HepG2 (cell line): Measurements from ENCODE around the gene MTX1. TPM values are rescaled to one million over a fixed set of nuclear protein-coding genes. Genes with fewer than 3 reads are reported as not detected.

ENCODE experiments used
- ASH2L ChIP-seq: fragments of 300-600, 200-600 bp; sonication (generic); IDR thresholded peaks from 2 replicates; pipeline ENCODE4 v1.7.0; 2017; ENCODE audit warnings: low read depth, mild to moderate bottlenecking, moderate library complexity, mixed read lengths, low read length; ENCODE audit not compliant: insufficient read length
- CCDC6 ChIP-seq: sonication (generic); formaldehyde crosslinking; IDR thresholded peaks from 2 replicates; pipeline ENCODE4 v1.8.1; 2022; ENCODE audit warnings: mild to moderate bottlenecking, missing genetic modification reagents, moderate library complexity
- CENPT ChIP-seq: sonication (generic); formaldehyde crosslinking; IDR thresholded peaks from 2 replicates; pipeline ENCODE4 v1.8.0; 2022; ENCODE audit warnings: low read depth, mild to moderate bottlenecking, moderate library complexity, missing genetic modification reagents
- GLI4 ChIP-seq: sonication (generic); formaldehyde crosslinking; IDR thresholded peaks from 2 replicates; pipeline ENCODE4 v1.5.1; 2020; ENCODE audit warnings: missing genetic modification reagents, mild to moderate bottlenecking, moderate library complexity, borderline replicate concordance
- GTF3A ChIP-seq: sonication (generic); formaldehyde crosslinking; conservative IDR thresholded peaks from 2 replicates; pipeline ENCODE4 v1.4.0; 2020; ENCODE audit warnings: mild to moderate bottlenecking, missing genetic modification reagents
- MYC ChIP-seq: sonication (generic); formaldehyde crosslinking; IDR thresholded peaks from 2 replicates; pipeline ENCODE4 v1.9.0; 2021; ENCODE audit warnings: missing genetic modification reagents, borderline replicate concordance
- PHF8 ChIP-seq: sonication (generic); formaldehyde crosslinking; IDR thresholded peaks from 2 replicates; pipeline ENCODE4 v1.5.0; 2020; ENCODE audit warnings: missing genetic modification reagents
- SAP130 ChIP-seq: IDR thresholded peaks from 2 replicates; pipeline ENCODE4 v1.6.1; 2016; ENCODE audit warnings: low read depth
- SKI ChIP-seq: fragments of 450-650 bp; IDR thresholded peaks from one replicate; pipeline ENCODE4 v1.6.1; 2018; ENCODE audit warnings: mild to moderate bottlenecking; ENCODE audit not compliant: partially characterized antibody
- XBP1 ChIP-seq: sonication (generic); formaldehyde crosslinking; IDR thresholded peaks from 2 replicates; pipeline ENCODE4 v1.5.0; 2020; ENCODE audit warnings: missing genetic modification reagents
- ZBTB3 ChIP-seq: sonication (generic); formaldehyde crosslinking; IDR thresholded peaks from 2 replicates; pipeline ENCODE4 v1.4.0; 2020; ENCODE audit warnings: low read depth, mild to moderate bottlenecking, moderate library complexity, missing genetic modification reagents, borderline replicate concordance
- ZFP1 ChIP-seq: IDR thresholded peaks from 2 replicates; pipeline ENCODE4 v1.6.1; 2016
- ZNF232 ChIP-seq: sonication (generic); formaldehyde crosslinking; IDR thresholded peaks from 2 replicates; pipeline ENCODE4 v1.4.0; 2020; ENCODE audit warnings: missing genetic modification reagents, borderline replicate concordance
- ZNF318 ChIP-seq: sonication (generic); formaldehyde crosslinking; IDR thresholded peaks from 2 replicates; pipeline ENCODE4 v1.4.0; 2020; ENCODE audit warnings: mild to moderate bottlenecking, missing genetic modification reagents
- ZNF333 ChIP-seq: sonication (generic); formaldehyde crosslinking; IDR thresholded peaks from 2 replicates; pipeline ENCODE4 v1.4.0; 2020; ENCODE audit warnings: mild to moderate bottlenecking, missing genetic modification reagents, borderline replicate concordance
- ZNF33A ChIP-seq: sonication (generic); formaldehyde crosslinking; IDR thresholded peaks from 2 replicates; pipeline ENCODE4 v1.5.1; 2020; ENCODE audit warnings: missing genetic modification reagents, mild to moderate bottlenecking, moderate library complexity, borderline replicate concordance
- ZNF33B ChIP-seq: sonication (generic); formaldehyde crosslinking; IDR thresholded peaks from 2 replicates; pipeline ENCODE4 v1.5.1; 2020; ENCODE audit warnings: mild to moderate bottlenecking, missing genetic modification reagents
- ZNF432 ChIP-seq: sonication (generic); formaldehyde crosslinking; IDR thresholded peaks from 2 replicates; pipeline ENCODE4 v1.5.0; 2020; ENCODE audit warnings: missing genetic modification reagents, mild to moderate bottlenecking, borderline replicate concordance
- ZNF501 ChIP-seq: sonication (generic); formaldehyde crosslinking; IDR thresholded peaks from 2 replicates; pipeline ENCODE4 v1.5.1; 2020; ENCODE audit warnings: mild to moderate bottlenecking, moderate library complexity, missing genetic modification reagents
- ZNF552 ChIP-seq: sonication (generic); formaldehyde crosslinking; IDR thresholded peaks from 2 replicates; pipeline ENCODE4 v1.9.0; 2022; ENCODE audit warnings: missing genetic modification reagents, mild to moderate bottlenecking, borderline replicate concordance
- ZNF619 ChIP-seq: sonication (generic); formaldehyde crosslinking; IDR thresholded peaks from 2 replicates; pipeline ENCODE4 v1.4.0; 2020; ENCODE audit warnings: mild to moderate bottlenecking, missing genetic modification reagents
- ZNF7 ChIP-seq: IDR thresholded peaks from 2 replicates; pipeline ENCODE4 v1.6.1; 2016; ENCODE audit warnings: missing biosample characterization, missing genetic modification reagents
- ZNF747 ChIP-seq: sonication (generic); formaldehyde crosslinking; IDR thresholded peaks from 2 replicates; pipeline ENCODE4 v1.8.1; 2023; ENCODE audit warnings: missing genetic modification reagents, mild to moderate bottlenecking, borderline replicate concordance
- ZNF790 ChIP-seq: sonication (generic); formaldehyde crosslinking; IDR thresholded peaks from 2 replicates; pipeline ENCODE4 v1.8.0; 2022; ENCODE audit warnings: missing genetic modification reagents, mild to moderate bottlenecking, borderline replicate concordance
- polyA plus RNA-seq, 8 experiments: library from polyadenylated mRNA; depleted of rRNA in 3 of 8; stranded (reverse) in 7 of 8; unstranded in 1 of 8; fragments of >200 nt; fragmentation: Illumina TruSeq in 4 of 8; extraction: Trizol in 4 of 8; gene quantifications; 2 replicates each; pipeline versions ENCODE4 v1.2.1 to v1.2.3, GENCODE V29; 2011 to 2016; ENCODE audit warnings: low read depth in 4 of 8, missing spikeins in 1 of 8, mixed read lengths in 1 of 8; ENCODE audit not compliant: insufficient read depth in 1 of 8
- total RNA-seq, 5 experiments: library from RNA; depleted of rRNA; stranded (reverse); fragments of >200 nt; fragmentation: Illumina TruSeq; extraction: Trizol; gene quantifications; 2 replicates each; pipeline ENCODE4 v1.2.3, GENCODE V29; 2016; ENCODE audit warnings: low read depth in 1 of 5

The MTX1 gene
- total and polyA plus RNA-seq, 2 of the 13 experiments (the other 11 are each of a cell fraction or from before 2014, with no cell fraction given) = 64.5 to 72.6 TPM

DNA sequence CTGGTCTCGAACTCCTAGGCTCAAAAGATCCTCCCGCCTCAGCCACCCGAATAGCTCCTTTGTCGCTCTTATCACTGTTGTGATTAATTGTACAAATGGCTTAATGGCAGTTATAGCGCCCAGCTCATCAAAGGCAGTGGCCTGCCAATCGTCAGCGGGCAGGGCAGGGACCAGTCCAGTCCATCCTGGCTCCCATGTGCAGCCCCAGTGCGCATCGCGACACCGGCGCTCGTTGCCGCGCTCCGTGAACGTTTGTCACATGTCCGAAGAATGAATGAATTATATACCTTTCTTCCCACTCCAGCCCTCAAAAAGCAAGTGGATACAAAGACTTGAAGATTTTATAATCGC lies 18.4 kb downstream of the MTX1 start (continued):
- TF ChIP-seq ZNF333 (no peak), CCDC6 (CRISPR knock-in tag) (no peak), ZNF501 (CRISPR knock-in tag) (peak; percentile 66), ZNF33B (CRISPR knock-in tag) (0 out of 2 replicates have a peak, but pooled peaks have one; percentile 38), ZBTB3 (CRISPR knock-in tag) (no peak), PHF8 (CRISPR knock-in tag) (peak; percentile 0; the same call in 1 of the 2 replicates), ZNF619 (CRISPR knock-in tag) (no peak), ZNF318 (0 out of 2 replicates have a peak, but pooled peaks have one; percentile 34), ZNF232 (CRISPR knock-in tag) (no peak), ZNF747 (CRISPR knock-in tag) (no peak), MYC (CRISPR knock-in tag) (no peak; the same call in 1 of the 2 replicates), ZNF33A (CRISPR knock-in tag) (0 out of 2 replicates have a peak, but pooled peaks have one; percentile 13), CENPT (CRISPR knock-in tag) (no peak), GLI4 (CRISPR knock-in tag) (0 out of 2 replicates have a peak, but pooled peaks have one; percentile 29), ZNF552 (CRISPR knock-in tag) (no peak), ASH2L (peak; percentile 65), ZFP1 (CRISPR knock-in tag) (no peak), SKI (no peak), XBP1 (CRISPR knock-in tag) (no peak), SAP130 (CRISPR knock-in tag) (peak; percentile 65; the same call in 1 of the 2 replicates), GTF3A (0 out of 2 replicates have a peak, but pooled peaks have one; percentile 39), ZNF7 (CRISPR knock-in tag) (no peak), ZNF432 (no peak), ZNF790 (CRISPR knock-in tag) (no peak)
